HepG2 (cell line): ENCODE data around the gene HMGN4. TPM values are rescaled to one million over a fixed set of nuclear protein-coding genes. Genes with fewer than 3 reads are reported as not detected.
A peak's percentile ranks its signal among the peaks of the same experiment; 100 is the strongest.

Experiments
- ADNP ChIP-seq: sonication (generic); formaldehyde crosslinking; IDR thresholded peaks from 2 replicates; pipeline ENCODE4 v1.4.0; 2020; ENCODE audit warnings: missing genetic modification reagents
- ARNT ChIP-seq: fragments of 450-650 bp; IDR thresholded peaks from 2 replicates; pipeline ENCODE4 v1.6.1; 2017
- BORCS8-MEF2B ChIP-seq: sonication (generic); formaldehyde crosslinking; IDR thresholded peaks from 2 replicates; pipeline ENCODE4 v1.8.0; 2022; ENCODE audit warnings: mild to moderate bottlenecking, missing genetic modification reagents
- CREM ChIP-seq, 2 experiments: sonication (generic) in 1 of 2; formaldehyde crosslinking in 1 of 2; IDR thresholded peaks; 2 replicates each; pipeline versions ENCODE4 v1.4.0 to v1.6.1; 2016 to 2020; ENCODE audit warnings: antibody characterized with exemption in 1 of 2, mild to moderate bottlenecking in 1 of 2, missing genetic modification reagents in 1 of 2
- ETV5 ChIP-seq: IDR thresholded peaks from 2 replicates; pipeline ENCODE4 v1.6.1; 2018; ENCODE audit warnings: missing biosample characterization, missing genetic modification reagents, inconsistent platforms, borderline replicate concordance
- HNF1A ChIP-seq, 2 experiments: sonication (generic) in 1 of 2; formaldehyde crosslinking in 1 of 2; IDR thresholded peaks; 2 replicates each; pipeline versions ENCODE4 v1.4.0 to v1.6.1; 2016 to 2020; ENCODE audit warnings: borderline replicate concordance in 1 of 2, low read depth in 1 of 2, mild to moderate bottlenecking in 1 of 2, missing genetic modification reagents in 1 of 2
- MBD4 ChIP-seq: IDR thresholded peaks from 2 replicates; pipeline ENCODE4 v1.6.1; 2012; ENCODE audit warnings: low read length, inconsistent platforms, borderline replicate concordance
- NCOA1 ChIP-seq: sonication (generic); formaldehyde crosslinking; IDR thresholded peaks from 2 replicates; pipeline ENCODE4 v1.9.0; 2021; ENCODE audit warnings: missing genetic modification reagents
- NFKBIZ ChIP-seq: IDR thresholded peaks from 2 replicates; pipeline ENCODE4 v1.6.1; 2018; ENCODE audit warnings: missing genetic modification reagents, missing compliant biosample characterization
- NPAS2 ChIP-seq: sonication (generic); formaldehyde crosslinking; IDR thresholded peaks from 2 replicates; pipeline ENCODE4 v1.8.0; 2022; ENCODE audit warnings: mild to moderate bottlenecking, missing genetic modification reagents, borderline replicate concordance
- PATZ1 ChIP-seq: sonication (generic); formaldehyde crosslinking; IDR thresholded peaks from 2 replicates; pipeline ENCODE4 v1.4.0; 2020; ENCODE audit warnings: missing genetic modification reagents
- PHF20 ChIP-seq: sonication (generic); formaldehyde crosslinking; IDR thresholded peaks from 2 replicates; pipeline ENCODE4 v1.5.0; 2020; ENCODE audit warnings: mild to moderate bottlenecking, missing genetic modification reagents
- RBM39 ChIP-seq: fragments of 200-400 bp; formaldehyde crosslinking; IDR thresholded peaks from one replicate; pipeline ENCODE4 v1.6.1; 2018; ENCODE audit warnings: antibody characterized with exemption, mild to moderate bottlenecking, low read depth, low read length; ENCODE audit not compliant: poor library complexity, severe bottlenecking
- SALL1 ChIP-seq: sonication (generic); formaldehyde crosslinking; IDR thresholded peaks from 2 replicates; pipeline ENCODE4 v1.8.0; 2022; ENCODE audit warnings: mild to moderate bottlenecking, missing genetic modification reagents
- TBP ChIP-seq: sonication (generic); formaldehyde crosslinking; IDR thresholded peaks from 2 replicates; pipeline ENCODE4 v1.5.0; 2020; ENCODE audit warnings: missing genetic modification reagents
- ZBTB37 ChIP-seq: sonication (generic); formaldehyde crosslinking; IDR thresholded peaks from 2 replicates; pipeline ENCODE4 v1.4.0; 2020; ENCODE audit warnings: mild to moderate bottlenecking, missing genetic modification reagents
- ZFP36 ChIP-seq: fragments of 150-350 bp; IDR thresholded peaks from 2 replicates; pipeline ENCODE4 v1.6.1; 2018; ENCODE audit warnings: borderline replicate concordance, low read length, low read depth; ENCODE audit not compliant: partially characterized antibody
- ZFP36L2 ChIP-seq: sonication (generic); formaldehyde crosslinking; IDR thresholded peaks from 2 replicates; pipeline ENCODE4 v1.4.0; 2020; ENCODE audit warnings: missing genetic modification reagents
- ZNF101 ChIP-seq: sonication (generic); formaldehyde crosslinking; IDR thresholded peaks from 2 replicates; pipeline ENCODE4 v1.4.0; 2020; ENCODE audit warnings: mild to moderate bottlenecking, low read depth, missing genetic modification reagents, borderline replicate concordance
- ZNF317 ChIP-seq: sonication (generic); formaldehyde crosslinking; IDR thresholded peaks from 2 replicates; pipeline ENCODE4 v1.5.0; 2020; ENCODE audit warnings: mild to moderate bottlenecking, missing genetic modification reagents
- ZNF772 ChIP-seq: sonication (generic); formaldehyde crosslinking; IDR thresholded peaks from 2 replicates; pipeline ENCODE4 v1.5.0; 2020; ENCODE audit warnings: mild to moderate bottlenecking, missing genetic modification reagents
- ZNF879 ChIP-seq: sonication (generic); formaldehyde crosslinking; IDR thresholded peaks from 2 replicates; pipeline ENCODE4 v1.8.1; 2023; ENCODE audit warnings: missing genetic modification reagents
- polyA plus RNA-seq, 8 experiments: library from polyadenylated mRNA; depleted of rRNA in 3 of 8; stranded (reverse) in 7 of 8; unstranded in 1 of 8; fragments of >200 nt; fragmentation: Illumina TruSeq in 4 of 8; extraction: Trizol in 4 of 8; gene quantifications; 2 replicates each; pipeline versions ENCODE4 v1.2.1 to v1.2.3, GENCODE V29; 2011 to 2016; ENCODE audit warnings: low read depth in 4 of 8, missing spikeins in 1 of 8, mixed read lengths in 1 of 8; ENCODE audit not compliant: insufficient read depth in 1 of 8
- total RNA-seq, 5 experiments: library from RNA; depleted of rRNA; stranded (reverse); fragments of >200 nt; fragmentation: Illumina TruSeq; extraction: Trizol; gene quantifications; 2 replicates each; pipeline ENCODE4 v1.2.3, GENCODE V29; 2016; ENCODE audit warnings: low read depth in 1 of 5

Gene HMGN4
- total and polyA plus RNA-seq, 2 of the 13 experiments (the other 11 are each of a cell fraction or from before 2014, with no cell fraction given): 39.9 to 52.1 TPM

- TF ChIP-seq TBP (CRISPR knock-in tag): no peak
- TF ChIP-seq ZBTB37 (CRISPR knock-in tag): no peak; the same call in 1 of the 2 replicates
- 0 out of 2 replicates have a peak, but pooled peaks have one; percentile 41 for TF ChIP-seq ADNP
- TF ChIP-seq ETV5 (CRISPR knock-in tag): peak; percentile 46; the same call in 1 of the 2 replicates
- TF ChIP-seq ZFP36: no peak
- no peak for TF ChIP-seq ZFP36L2 (CRISPR knock-in tag)
- peak; percentile 88 for TF ChIP-seq NFKBIZ
- TF ChIP-seq PATZ1: peak; percentile 76
- TF ChIP-seq ZNF317 (CRISPR knock-in tag): peak; percentile 69; the same call in 1 of the 2 replicates
- peak; percentile 83 for TF ChIP-seq BORCS8-MEF2B (CRISPR knock-in tag)
- TF ChIP-seq SALL1 (CRISPR knock-in tag): peak; percentile 99
- no peak for TF ChIP-seq PHF20 (CRISPR knock-in tag)
- TF ChIP-seq ARNT: no peak
- 0 out of 2 replicates have a peak, but pooled peaks have one; percentile 85 for TF ChIP-seq ZNF879 (CRISPR knock-in tag)
- TF ChIP-seq CREM (IDR thresholded peaks at IDR 0.05): peak; percentile 65
- no peak for TF ChIP-seq CREM (CRISPR knock-in tag; IDR thresholded peaks at IDR 0.05)
- no peak for TF ChIP-seq RBM39
- peak; percentile 95 for TF ChIP-seq ZNF772 (CRISPR knock-in tag)
- no peak for TF ChIP-seq NPAS2 (CRISPR knock-in tag)
- TF ChIP-seq HNF1A (IDR thresholded peaks at IDR 0.05; ENCODE audit: low read depth): peak; percentile 62; the same call in 1 of the 2 replicates
- peak; percentile 56; the same call in 1 of the 2 replicates for TF ChIP-seq HNF1A (CRISPR knock-in tag; IDR thresholded peaks at IDR 0.05; ENCODE audit: borderline replicate concordance)
- 0 out of 2 replicates have a peak, but pooled peaks have one; percentile 25 for TF ChIP-seq MBD4
- peak; percentile 86; the same call in 1 of the 2 replicates for TF ChIP-seq ZNF101 (CRISPR knock-in tag)
- no peak for TF ChIP-seq NCOA1 (CRISPR knock-in tag)
Measured at GRCh38 chr6:26537160-26537845, 863 bp upstream of the HMGN4 start (continued).
